ENCODE data around the gene XRCC3.

- no peak for TF ChIP-seq POLR2A (IDR thresholded peaks at IDR 0.05)
- no peak for TF ChIP-seq CTCF (IDR thresholded peaks at IDR 0.05)
These were observed 63.7 kb downstream of the XRCC3 start for GRCh38 chr14:103651585-103651984.

Data from lower leg skin (tissue), 3 donors.